COLO668 (cell line): ENCODE measurements around the gene SHANK1.
"Not testable (repeated sequence)": the region's sequence is repeated elsewhere in the genome, so short reads cannot be mapped to it uniquely, and the experiment has no call there.

Source experiments
- DNase-seq: peaks from one replicate; lab custom pipeline; 2025; ENCODE audit not compliant: unreplicated experiment; lab: John Stamatoyannopoulos, UW

Gene SHANK1

DNA sequence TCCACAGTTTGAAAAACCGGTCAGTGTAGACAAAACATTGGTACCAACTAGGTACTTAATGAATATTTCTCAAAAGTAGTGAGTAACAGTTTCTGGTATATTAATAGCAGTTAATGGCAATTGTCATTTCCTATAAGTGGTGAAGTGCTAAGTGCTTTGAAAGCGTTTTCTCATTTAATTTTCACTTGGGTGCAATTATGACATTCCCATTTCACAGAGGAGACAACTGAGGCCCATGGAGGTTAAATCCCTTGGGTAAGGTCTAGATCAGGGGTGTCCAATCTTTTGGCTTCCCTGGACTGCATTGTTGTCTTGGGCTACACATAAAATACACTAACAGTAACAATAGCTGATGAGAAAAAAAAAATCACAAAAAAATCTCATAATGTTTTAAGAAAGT lies 79.2 kb downstream of the SHANK1 start:
- no peak for DNase-seq

GRCh38 chr19:50639121-50640112 lies 80.2 kb downstream of the SHANK1 start, which contains the start of gene SYT3:
SYT3 (minus strand) TSS chr19:50639881; CDS start chr19:50637411, 2,470 bp downstream.
- DNase-seq = peak; percentile 7

- DNase-seq = no peak
Observed at GRCh38 chr19:50638600-50638999, 81.0 kb downstream of the SHANK1 start.

- DNase-seq = no peak
Observed at GRCh38 chr19:50636317-50637085, 83.1 kb downstream of the SHANK1 start.

GRCh38 chr19:50633973-50634372 lies 85.6 kb downstream of the SHANK1 start:
- no peak for DNase-seq

GRCh38 chr19:50633359-50633758 lies 86.2 kb downstream of the SHANK1 start:
- no peak for DNase-seq

DNA sequence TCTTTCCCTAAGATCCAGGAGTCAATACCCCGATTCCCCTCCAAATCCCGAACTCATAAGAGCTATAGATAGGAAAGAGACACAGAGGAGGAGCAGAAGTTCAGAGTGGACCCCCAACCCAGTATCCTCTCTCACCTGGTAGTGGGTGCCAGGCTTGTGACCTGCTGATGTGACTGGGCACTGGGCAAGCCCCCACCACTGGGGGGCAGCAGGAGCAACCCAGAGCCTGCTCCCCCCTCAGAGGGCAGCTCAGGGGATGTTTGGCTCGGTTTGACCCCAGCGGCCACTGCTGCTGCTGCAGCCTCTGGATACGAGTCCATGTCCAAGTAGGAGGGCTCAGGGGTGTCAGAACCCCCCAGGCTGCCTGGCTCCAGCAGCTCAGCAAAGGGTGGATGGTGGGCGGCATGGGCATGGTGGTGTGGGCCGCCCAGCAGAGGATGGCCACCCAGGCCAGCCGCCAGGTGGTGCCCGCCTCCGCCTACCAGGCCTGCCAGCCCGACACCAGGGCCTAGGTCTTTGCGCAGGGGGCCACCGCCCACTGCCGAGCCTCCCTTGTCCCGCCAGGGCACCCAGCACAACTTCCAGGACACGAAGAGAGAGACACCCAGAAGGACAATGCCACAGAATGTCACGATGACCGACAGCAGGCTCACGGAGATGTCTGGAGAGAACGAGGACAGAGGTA lies 87.3 kb downstream of the SHANK1 start:
- DNase-seq = no peak

- no peak for DNase-seq
Observed at GRCh38 chr19:50629801-50630200, 89.8 kb downstream of the SHANK1 start.

GRCh38 chr19:50629194-50629593 lies 90.4 kb downstream of the SHANK1 start:
- DNase-seq = no peak

DNA sequence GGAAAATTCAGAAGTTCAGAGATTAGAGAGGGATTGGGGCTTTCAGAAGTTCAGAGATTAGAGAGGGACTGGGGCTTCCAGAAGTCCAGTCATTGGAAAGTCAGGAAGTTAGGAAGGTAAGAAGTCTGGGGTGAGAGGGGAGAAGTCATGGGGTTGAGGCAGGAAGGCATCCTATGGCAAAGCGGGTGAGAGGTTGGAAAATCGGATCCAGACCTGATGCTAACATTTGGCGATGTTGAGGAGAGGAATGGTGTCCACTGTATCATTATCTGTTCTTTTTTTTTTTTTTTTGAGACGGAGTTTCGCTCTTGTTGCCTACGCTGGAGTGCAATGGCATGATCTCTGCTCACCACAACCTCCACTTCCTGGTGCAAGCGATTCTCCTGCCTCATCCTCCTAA lies 91.1 kb downstream of the SHANK1 start:
- no peak for DNase-seq

DNA sequence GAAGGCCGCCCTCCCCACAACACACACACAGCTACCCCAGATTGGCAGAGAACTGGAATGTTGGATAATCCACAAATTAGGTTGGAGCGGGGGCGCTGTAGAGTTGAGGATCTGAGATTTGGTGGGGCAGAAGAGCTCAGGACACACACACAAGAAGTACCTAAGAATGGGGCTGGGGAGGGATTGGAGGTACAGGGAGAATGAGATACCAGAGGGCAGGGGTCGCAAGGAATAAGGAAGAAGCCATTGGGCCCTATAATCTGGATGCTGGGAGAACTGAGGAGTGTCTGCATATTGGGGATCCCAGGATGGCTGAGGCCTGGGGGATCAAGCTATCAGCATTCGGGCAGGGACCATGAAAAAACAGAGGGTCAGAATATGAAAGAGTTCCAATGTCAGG lies 91.5 kb downstream of the SHANK1 start:
- DNase-seq = no peak

- DNase-seq = no peak
Observed at GRCh38 chr19:50626795-50627194, 92.8 kb downstream of the SHANK1 start.

DNA sequence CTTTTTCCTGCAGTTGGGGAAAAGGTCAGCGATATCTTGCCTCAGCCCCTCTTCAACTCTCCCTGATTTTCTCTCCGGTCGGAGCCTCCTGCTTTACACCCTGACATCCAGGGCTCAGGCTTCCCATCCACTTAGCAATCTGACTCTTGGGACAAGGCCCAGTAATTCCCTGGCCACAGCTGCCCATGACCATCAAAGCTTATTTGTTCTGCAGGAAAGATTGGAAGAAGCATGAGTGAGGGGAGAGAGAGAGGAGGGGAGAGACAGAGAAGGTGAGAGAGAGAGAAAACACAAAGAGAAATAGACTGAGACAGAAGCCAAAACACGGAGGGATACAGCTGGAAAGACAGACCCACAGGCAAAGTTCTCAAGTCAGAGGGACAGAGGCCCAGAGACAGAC lies 93.6 kb downstream of the SHANK1 start:
- DNase-seq = no peak

GRCh38 chr19:50624949-50625600 lies 94.5 kb downstream of the SHANK1 start:
- no peak for DNase-seq

GRCh38 chr19:50620394-50620906 lies 99.2 kb downstream of the SHANK1 start:
- not testable (repeated sequence) for DNase-seq

GRCh38 chr19:50619184-50619583 lies 100.4 kb downstream of the SHANK1 start:
- DNase-seq = not testable (repeated sequence)

GRCh38 chr19:50618379-50618778 lies 101.2 kb downstream of the SHANK1 start:
- not testable (repeated sequence) for DNase-seq

- DNase-seq = not testable (repeated sequence)
Observed at GRCh38 chr19:50612504-50613404, 106.8 kb downstream of the SHANK1 start.
